HG02642 (cell line): ENCODE results near the gene C11orf58.

ENCODE experiments used
- ATAC-seq: cut with Tn5 transposase; IDR thresholded peaks from one replicate; pipeline ENCODE4 v1.9.1; 2021; ENCODE audit warnings: mild to moderate bottlenecking; ENCODE audit not compliant: unreplicated experiment, poor library complexity

C11orf58 gene

GRCh38 chr11:16738193-16738946, at the start of gene C11orf58:
Gene C11orf58 (plus strand): TSS chr11:16738647. CDS start chr11:16738779, 132 bp downstream.
- ATAC-seq, result peak; percentile 98

GRCh38 chr11:16690086-16690485, 48.4 kb upstream of the C11orf58 start:
- ATAC-seq, result no peak

GRCh38 chr11:16703795-16704194, 34.7 kb upstream of the C11orf58 start:
- no peak for ATAC-seq

GRCh38 chr11:16713594-16713993, 24.9 kb upstream of the C11orf58 start:
- ATAC-seq, result no peak

- ATAC-seq, result no peak
Observed at GRCh38 chr11:16722581-16723344, 15.7 kb upstream of the C11orf58 start.

GRCh38 chr11:16727806-16728205, 10.6 kb upstream of the C11orf58 start:
- ATAC-seq, result no peak

GRCh38 chr11:16737818-16738192, 642 bp upstream of the C11orf58 start:
- peak; percentile 19 for ATAC-seq

GRCh38 chr11:16738947-16739815, 734 bp downstream of the C11orf58 start:
- peak; percentile 3 for ATAC-seq

- no peak for ATAC-seq
Observed at GRCh38 chr11:16741473-16741872, 3.0 kb downstream of the C11orf58 start.

GRCh38 chr11:16743478-16743877, 5.0 kb downstream of the C11orf58 start:
- ATAC-seq, result no peak

- ATAC-seq, result no peak
Observed at GRCh38 chr11:16744128-16744725, 5.8 kb downstream of the C11orf58 start.

- ATAC-seq, result no peak
Observed at GRCh38 chr11:16745950-16746605, 7.6 kb downstream of the C11orf58 start.

GRCh38 chr11:16749092-16749491, 10.6 kb downstream of the C11orf58 start:
- no peak for ATAC-seq

- peak; percentile 46 for ATAC-seq
Observed at GRCh38 chr11:16749666-16750065, 11.2 kb downstream of the C11orf58 start.

GRCh38 chr11:16750417-16750816, 12.0 kb downstream of the C11orf58 start:
- peak; percentile 43 for ATAC-seq

- no peak for ATAC-seq
Observed at GRCh38 chr11:16758382-16759024, 20.1 kb downstream of the C11orf58 start.

GRCh38 chr11:16759857-16760508, 21.5 kb downstream of the C11orf58 start:
- no peak for ATAC-seq

GRCh38 chr11:16763746-16764145, 25.3 kb downstream of the C11orf58 start:
- ATAC-seq, result no peak

- ATAC-seq, result no peak
Observed at GRCh38 chr11:16764888-16765287, 26.4 kb downstream of the C11orf58 start.
